Endothelial cell of hepatic sinusoid (primary cell): ENCODE data around the gene AGAP1.

Source experiments
- in situ Hi-C: cut with HindIII; loops from 2 replicates; pipeline ENCODE4 v1.10.0; 2017; ENCODE audit warnings: low sequenced_read_pairs

The AGAP1 gene

DNA sequence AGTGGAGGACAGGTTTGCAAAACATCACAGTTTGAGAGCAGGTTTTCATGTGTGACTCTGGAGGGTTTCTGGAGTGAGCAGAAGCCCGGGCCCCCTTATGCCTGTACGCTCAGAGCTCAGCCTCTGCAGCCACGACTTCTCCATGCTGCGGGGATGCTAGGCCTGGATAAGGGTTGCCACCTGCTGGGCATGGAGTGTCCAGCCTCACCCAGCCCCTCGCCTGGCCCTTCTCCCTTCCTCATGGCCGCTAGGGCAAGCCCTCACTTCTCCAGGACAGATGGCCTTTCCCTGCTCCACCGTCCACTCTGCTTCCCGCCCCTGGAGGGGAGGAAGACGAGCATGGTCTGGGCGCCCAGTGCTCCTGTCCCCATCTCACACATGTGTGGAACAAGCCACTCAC is 355.6 kb downstream of the AGAP1 start:
- in situ Hi-C loops = loop anchor here (5.0 kb wide), 1 partner anchor 53 kb away; no protein-coding TSS in a partner anchor

DNA sequence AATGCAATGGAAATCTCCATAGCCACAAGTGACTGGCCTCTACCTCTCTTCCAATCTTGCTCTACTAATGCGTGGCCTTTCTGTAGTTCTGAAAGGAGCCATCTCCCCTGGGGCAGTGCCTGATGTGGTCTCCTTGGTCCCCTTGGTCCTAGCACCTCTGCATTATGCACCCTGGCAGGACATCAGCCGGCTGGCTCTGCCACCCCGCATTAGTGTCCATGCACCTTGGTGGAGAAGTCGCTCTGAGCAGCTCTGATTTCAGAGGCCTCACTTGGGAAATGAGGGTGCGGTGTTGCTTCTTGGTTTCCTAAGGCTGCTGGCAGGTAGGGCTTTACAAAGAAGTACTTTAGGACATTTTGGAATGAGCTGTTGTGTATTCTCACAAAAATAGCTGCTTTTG is 356.4 kb downstream of the AGAP1 start:
- in situ Hi-C loops = no loop called here

DNA sequence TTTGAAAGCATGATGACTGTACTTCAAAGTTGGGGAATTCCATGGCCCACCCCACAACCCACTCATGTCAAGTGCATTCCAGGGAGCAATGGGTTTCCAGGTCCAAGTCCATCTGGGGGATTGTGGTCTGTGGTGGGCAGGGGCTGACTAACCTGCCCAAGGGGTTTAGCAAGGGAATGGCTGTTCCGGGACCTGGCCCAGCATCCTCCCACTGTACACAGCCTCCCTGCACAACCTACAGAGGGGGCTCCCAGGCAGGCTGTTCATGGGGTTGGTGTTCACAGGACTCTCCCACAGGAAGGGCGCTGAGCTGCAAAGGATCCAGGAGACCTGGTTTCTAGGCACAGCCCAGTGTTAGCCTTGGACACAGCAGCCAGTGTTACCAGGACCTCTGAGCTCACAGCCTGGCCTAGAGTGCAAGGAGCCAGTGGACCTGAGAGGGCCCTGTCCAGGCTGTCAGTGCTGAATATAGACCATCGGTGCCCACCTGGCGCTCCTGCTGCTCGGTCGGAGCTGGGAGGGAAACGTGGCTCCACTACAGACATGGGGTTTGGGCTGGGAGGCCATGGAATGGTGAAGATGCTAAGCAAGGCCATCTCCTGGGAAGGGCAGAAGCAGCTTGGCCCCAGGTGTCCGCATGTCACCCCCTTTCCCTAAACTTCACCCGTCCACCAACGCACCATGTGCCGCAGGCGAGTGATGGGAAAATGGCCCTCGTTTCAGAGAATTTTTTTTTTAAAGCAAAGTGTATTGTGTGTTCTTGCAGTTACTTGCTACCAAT is 357.1 kb downstream of the AGAP1 start:
- in situ Hi-C loops = no loop called here

DNA sequence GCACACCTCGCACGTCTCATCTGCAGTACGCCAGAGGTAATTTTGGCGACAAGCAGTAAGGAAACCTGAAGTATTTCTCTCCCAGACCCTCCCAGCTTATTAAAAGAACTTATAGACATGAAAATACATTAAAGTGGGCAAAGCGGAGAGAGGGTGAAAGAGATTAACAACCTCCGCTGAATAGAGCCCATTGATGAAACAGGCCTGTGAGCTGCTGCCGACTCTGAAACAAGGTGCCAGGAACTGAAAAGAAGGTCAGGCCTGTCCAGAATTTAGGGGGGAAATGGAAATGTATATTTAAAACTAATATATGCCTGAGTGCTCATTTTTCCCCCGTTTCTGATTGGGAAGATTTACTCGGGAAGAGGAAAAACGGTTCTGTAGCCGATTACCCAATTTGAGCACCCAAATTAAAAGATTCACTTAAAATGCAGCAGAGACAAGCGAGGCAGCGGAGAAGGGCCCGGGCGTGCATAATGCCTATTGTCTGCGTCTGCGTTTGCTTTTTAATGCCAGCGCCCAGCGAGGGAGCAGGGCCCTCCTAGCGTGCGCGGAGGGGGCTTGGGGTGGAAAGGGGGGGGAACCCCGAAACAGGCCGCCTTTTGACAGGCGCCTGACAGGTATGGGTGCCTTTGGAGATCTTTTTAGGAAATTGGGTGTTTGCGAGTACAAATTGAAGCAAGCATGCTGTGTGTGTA is 358.1 kb downstream of the AGAP1 start:
- in situ Hi-C loops = no loop called here

DNA sequence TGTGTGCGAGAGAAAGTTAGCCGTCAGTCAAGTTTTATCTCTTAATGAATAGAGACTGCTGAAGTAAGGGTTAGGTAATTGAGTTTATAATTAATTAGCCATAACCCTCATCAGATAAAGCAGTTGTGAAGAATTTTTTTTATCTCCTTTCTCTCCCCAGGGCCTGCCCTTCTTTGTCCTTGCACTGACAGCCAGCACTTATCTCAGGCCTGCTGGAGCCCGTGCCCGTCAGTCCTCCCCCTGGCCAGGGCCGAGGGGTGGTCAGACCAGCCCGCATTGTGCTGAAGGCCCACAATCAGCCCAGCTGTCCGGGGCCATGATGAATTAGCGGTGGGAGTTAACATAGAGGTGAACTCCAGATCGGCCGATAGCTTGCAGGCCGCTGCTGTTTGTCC is 358.7 kb downstream of the AGAP1 start:
- in situ Hi-C loops = no loop called here

DNA sequence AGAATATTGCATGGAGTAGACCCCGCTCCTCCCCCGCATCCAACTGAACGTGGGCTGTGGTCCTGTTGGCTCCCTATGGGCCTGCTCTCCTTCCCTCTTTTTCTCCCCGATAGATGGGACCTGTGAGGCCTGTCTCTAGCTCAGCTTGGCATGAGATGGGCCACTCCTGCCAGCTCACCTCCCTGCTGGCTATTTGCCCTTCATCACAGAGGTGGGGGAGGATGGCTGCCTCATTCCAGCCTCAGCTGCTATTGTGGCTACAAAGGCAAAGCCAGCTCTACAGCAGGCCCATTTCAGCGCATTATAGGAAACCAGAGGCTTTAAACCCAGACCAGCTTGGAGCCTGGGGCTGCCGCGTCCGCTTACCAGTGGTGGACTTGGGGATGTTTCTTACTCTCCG is 360.4 kb downstream of the AGAP1 start:
- in situ Hi-C loops = no loop called here

DNA sequence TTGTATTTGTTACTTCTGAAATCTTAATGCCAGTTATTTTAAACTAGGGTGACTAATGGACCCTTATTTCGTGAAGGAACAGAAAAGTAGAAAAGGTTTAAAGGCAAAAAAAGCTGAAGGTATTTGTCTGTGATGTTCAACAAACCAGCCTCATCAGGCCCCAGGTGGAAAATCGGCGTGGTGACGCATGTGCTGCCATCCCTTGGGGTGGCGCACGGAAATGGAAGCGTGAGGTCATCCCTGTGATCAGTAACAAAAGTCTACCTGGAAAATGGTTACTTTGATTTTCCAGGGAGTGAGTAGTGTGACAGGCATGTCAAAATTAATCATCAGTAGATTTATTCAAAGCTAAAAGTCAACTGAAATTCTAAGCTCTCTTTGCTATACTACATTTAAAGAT is 361.2 kb downstream of the AGAP1 start:
- in situ Hi-C loops = no loop called here

DNA sequence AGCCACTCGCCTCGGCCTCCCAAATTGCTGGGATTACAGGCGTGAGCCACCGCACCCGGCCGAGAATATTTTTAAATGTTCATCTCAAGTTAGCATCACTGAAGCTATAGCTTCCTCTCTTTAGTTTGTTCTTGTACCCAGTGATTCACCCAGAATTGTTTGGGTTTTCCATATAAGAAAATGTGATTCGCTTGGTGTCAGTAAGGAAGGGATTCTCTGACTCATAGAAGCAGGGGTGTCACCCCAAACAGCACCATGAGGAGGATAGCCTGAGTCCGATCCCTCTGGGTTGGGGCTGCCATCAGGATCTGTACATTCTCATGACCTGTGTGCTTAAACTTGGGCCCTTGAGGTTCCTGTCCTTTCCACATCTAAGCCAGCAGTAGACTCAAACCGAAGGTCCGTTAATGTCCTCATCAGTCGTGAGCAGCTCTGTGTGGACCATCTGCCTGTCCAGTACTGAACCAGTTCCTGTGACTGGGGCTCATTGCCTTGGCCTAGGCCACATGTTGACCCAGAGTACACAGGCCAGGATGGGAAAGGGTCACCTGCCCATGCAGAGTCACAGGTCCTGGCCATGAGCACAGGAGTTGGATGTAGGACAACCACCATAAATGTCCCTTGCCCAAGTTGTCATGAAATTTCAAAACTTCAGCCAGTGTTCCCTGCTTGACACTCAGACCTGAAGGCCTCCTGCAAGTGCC is 362.5 kb downstream of the AGAP1 start:
- in situ Hi-C loops = no loop called here

DNA sequence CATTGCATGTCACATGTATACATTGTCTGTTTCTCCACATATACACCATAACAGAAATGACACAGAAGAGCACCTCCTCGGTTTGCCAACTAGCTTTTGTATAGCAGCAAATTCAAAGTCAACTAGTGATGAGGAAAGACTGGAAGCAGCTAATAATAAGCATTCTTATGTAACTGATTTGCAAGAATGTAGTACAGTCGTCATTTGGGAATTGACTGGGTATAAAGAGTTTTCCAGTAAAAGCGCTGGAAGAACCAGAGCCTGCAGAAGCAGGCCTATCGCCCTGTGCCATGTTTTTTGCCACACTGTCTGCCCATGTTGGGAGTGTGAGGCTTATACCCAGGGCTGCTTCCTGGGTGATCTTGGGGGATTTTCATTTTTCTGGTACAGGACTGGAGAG is 363.8 kb downstream of the AGAP1 start:
- in situ Hi-C loops = no loop called here

DNA sequence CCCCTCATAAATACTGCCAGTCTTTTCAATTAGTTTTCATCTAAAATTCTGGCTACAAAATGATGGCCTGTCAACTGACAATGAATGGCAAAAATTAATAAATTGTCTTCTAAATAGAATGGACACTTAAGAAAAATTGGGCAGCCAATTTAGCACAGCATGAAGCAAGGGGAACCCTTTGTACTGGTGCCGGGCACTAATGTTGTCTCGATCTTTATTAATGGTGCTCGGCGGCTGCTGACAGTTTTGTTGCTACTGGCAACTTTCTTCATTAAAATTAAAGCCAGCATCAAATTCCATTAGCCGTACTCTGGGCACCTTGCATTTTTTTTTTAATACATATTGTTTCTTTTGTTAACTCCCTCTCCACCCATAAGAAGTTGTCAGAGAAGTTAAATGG is 365.0 kb downstream of the AGAP1 start:
- in situ Hi-C loops = no loop called here

DNA sequence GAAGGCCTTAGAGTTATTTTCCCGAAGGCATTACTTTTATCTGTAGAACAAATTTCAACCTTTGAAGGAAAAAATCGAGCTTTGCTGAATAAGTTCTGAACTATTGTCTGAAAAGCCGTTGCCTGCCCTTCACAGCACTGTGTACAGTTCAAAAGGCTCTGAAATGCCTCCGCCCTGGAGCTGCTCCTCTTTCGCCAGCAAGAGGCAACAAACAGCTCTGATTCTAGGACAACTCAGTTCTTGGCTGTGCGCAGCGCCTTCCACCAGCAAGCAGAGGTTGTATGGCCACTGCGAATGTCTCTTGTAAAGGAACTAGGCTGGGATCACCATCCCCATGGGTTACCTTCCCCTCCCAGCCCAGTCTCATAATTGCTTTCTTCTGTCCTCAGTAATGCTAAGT is 365.8 kb downstream of the AGAP1 start:
- in situ Hi-C loops = no loop called here

DNA sequence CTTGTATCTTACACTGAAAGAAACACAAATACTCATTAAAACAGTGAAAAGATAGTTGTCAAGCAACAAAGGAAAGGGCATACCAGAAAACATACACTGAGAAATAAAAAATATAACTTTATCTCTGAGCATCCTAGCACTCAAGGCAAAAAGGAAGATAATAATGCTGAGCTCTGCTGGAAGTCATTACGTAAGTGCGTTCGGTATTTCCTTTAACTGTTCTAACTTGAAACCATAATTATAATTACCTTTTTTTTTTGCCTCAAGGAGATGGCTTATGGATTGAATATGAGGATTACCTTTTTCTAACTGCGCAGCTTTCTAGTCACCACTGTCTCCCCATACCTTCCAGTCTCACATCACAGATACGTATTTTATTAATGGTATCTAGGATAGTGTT is 366.3 kb downstream of the AGAP1 start:
- in situ Hi-C loops = no loop called here

DNA sequence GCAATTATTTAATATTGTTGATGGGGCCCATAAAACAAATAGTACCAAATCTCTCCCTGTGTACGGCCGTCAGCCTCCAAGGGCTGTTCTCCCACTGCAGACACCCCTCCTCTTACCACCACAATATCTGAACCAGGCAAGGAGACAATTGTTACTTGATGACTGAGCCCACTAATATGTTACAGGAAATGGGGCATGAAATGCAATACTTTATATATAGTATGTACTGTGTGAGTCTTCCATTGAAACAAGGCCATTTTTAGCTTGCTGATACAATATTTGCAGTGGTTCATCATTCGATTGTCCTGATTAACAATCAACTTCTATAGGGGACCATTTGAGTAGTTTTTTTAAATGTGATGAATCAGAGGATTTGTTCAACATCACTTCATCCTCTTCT is 367.0 kb downstream of the AGAP1 start:
- in situ Hi-C loops = no loop called here

DNA sequence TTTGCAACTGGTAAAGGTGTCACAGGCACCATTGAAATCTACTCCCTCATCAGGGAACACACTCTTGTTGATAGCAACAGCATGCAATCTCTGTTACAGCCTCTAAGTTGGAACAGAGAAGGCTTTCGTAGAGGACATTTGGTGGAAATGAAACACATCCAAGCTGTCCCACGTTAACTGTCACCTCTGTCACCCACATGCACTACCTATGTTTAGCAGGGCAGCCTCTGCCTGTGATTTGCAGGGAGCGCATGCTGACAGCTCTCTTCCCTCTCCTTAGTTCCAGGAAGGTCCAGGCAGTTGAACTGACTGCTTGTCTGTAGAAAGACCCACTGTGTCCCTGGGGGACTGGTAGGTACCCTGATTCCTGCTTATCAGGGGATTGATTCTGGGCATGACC is 367.5 kb downstream of the AGAP1 start:
- in situ Hi-C loops = no loop called here

DNA sequence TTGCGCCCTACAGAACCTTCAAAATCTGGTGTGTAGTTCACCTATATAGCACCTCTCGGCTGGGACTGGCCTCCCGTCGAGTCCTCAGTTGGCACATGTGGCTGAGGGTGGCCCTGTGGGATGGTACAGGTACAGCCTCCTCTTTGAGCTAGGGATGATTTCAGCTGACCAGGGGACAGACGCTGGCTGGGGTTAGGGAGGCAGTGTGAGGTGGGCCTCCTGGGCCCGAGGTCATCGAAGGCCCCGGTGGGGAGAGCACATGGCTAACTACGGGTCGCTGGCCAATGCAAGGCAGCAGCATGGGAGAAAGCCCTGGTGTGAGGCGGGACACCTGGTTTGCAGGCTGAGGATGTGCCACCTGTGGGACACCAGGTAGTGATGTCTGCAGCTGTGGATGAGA is 369.6 kb downstream of the AGAP1 start:
- in situ Hi-C loops = no loop called here

DNA sequence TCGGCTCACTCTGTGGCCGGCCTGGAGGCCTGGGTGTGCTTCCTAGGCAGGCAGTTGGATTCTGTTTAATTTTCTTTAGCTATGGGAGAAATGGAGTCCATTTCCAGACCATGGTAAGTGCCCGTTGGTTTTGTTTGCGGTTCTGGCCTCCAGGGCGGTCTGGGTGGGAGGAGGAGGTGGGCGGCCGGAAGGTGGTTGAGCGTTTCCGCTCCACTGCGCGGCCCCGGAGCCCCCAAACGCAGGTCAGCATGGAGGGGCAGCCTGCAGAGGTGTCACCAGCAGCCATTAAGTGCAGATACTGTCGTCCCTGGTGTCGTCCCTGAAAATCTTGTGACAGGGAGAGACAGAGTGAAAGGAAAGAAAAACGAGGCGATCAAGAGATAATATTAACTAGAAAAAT is 370.5 kb downstream of the AGAP1 start:
- in situ Hi-C loops = no loop called here

DNA sequence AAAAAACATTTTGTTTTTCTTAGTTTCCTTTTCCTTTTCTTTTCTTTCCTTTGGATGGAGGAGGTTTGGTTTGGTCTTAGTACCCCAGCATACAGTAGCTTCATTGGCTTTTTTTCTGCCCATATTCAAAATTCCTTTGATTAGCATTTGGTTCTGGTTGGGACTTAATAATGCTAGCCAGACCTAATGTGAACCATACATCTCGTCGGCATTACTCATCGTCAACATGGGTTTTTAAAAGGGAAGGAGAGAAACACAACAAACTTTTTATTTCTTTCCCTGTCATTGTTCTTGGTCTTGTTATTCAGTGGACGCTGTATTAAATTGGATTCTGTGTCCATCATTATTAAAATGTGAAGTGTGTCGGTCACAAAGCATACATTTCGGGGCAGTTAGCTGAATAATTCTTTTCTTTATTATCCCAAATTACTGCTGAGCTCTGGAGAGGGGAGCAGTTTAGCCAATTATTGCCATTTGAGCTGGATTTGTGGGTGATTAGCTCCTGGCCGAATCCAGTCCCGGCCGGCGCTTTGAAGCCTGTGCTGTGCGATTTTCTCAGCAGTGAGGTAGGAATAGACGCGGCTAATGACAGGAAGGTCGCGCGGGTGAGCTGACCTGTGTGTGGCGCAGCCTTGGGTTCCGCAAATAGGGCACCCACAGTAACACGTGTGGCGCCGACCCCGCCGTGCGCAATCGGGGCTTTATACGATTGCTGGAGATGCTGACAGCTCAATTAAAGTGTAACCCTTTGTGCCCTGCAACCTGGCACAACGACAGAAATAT is 371.1 kb downstream of the AGAP1 start:
- in situ Hi-C loops = no loop called here

DNA sequence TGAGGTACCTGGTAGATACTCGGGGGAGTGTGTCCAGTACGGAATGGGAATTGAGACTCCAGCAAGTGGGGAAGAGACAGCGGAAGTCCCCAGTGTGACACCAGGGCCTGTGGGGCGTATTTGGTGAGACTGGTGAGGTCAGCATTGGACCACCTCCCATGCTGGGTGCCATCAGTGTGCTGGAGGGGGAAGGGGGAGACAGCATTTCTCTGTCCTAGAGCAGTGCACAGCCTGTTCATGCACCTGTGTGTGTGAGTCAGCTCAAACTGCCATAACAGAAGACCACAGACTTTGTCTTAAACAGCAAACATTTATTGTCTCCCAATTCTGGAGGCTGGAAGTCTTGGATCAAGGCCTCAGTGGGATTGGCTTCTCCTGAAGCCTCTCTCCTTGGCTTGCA is 372.5 kb downstream of the AGAP1 start:
- in situ Hi-C loops = no loop called here

DNA sequence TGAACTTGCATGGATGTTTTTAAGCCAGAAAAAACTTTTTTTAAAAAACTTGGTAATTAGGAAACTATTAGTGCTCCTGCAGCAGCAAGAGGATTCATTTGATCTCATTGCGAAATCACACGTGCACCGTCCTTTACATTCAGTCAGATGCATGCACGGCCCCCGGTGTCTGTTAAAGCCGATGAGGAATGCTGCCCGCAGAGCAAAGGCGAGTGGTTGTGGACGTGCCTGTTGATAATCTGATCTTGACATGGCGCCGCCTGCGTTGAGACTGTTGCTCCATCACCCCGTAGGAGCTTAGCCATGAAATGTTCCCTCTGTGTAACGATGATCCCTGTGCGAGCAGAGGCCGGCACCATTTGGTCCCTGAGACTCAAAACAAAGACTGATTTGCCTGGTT is 374.4 kb downstream of the AGAP1 start:
- in situ Hi-C loops = no loop called here

DNA sequence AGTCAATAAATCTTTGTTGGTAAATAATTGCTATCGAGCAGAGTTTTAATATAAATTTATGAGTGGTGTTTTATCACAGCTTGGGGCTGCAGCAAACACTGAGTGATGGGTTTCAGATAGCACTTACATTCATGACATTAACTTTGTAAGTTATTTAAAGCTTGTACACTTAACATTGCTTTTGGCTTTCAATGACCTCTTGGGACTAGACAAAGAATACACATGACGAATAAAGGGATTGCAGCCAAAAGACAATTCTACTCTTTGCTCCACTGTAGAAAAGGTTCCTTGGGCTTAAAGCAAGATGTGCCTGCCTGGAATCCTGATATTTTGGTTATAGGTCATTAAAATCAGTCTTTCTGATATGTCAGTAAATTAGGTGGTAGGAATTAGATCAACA is 374.8 kb downstream of the AGAP1 start:
- in situ Hi-C loops = no loop called here

DNA sequence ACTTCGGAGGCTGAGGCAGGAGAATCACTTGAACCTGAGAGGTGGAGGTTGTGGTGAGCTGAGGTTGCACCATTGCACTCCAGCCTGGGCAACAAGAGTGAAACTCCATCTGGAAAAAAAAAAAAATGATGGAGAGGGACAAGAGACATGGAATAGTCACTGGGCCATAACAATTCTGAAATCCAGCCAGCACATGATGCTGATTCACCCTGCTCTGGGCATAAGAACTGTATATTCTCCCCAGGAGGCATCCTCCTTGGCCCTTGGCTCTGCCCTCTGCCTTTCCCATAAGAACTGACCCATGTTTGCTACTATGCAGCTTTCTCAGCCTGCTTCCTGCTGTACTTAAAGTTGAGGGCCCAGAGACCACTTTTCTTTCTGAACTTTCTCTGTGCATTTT is 376.7 kb downstream of the AGAP1 start:
- in situ Hi-C loops = no loop called here
